Measurements from ENCODE around the gene CAMTA1.

GRCh38 chr1:7670334-7671145 is 885.3 kb downstream of the CAMTA1 start:
- no peak for TF ChIP-seq CTCF (IDR thresholded peaks at IDR 0.05; ENCODE audit: poor library complexity)
- TF ChIP-seq EZH2 (IDR thresholded peaks at IDR 0.05; ENCODE audit: borderline replicate concordance): no peak

All from hepatocyte (in vitro differentiated cells).